Dedifferentiated amniotic fluid mesenchymal stem cell (primary cell): Measurements from ENCODE around the gene MED12.

Experiments
- DNase-seq: peaks from one replicate; pipeline ENCODE4 v3.0.0-alpha.2; 2016; ENCODE audit errors: extremely low spot score

Gene MED12

DNA sequence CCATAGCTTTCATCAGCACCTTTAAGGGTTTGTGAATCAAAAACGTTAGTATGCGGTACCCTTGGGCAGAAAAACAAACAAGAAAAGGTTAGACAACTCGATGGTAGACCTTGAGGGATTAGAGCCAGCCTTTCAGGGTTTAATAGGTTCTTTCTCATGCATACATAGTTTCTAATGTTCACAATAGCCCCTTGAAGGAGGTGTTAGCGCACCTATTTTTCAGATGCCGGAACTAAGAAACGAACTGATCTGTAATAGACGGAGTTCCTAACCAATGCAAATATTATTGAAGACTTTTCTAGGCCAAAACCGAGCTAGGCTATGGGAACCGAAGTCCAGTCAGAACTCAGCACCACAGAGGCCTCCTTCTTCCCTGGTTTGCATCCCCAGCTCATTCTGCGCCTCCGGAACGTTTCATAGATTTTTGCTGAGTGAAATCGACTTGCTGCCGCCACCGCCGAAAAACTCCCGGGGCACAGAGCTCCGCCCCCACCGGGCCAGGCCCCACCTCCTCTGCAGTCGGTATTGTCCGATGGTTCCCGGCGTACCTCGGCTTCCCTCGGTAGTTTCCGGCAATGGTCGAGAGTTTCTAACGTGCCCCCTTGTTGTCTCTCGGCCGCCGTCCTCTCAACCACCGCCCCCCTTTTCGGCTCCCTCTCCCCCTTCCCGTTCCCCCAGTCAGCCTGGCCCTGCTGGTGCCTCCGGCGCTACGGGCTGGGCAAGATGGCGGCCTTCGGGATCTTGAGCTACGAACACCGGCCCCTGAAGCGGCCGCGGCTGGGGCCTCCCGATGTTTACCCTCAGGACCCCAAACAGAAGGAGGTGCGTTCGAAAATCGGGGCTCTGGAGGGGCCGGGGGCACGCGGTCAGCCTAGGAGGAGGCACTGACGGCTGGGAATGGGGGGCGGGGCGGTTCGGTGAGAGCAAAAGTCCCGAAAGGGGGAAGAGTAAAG lies at the start of gene MED12:
MED12 (plus strand) TSS at position 565 of the 953 bp plus-strand sequence; CDS start at position 724, 159 bp downstream.
- peak; percentile 77 for DNase-seq

DNA sequence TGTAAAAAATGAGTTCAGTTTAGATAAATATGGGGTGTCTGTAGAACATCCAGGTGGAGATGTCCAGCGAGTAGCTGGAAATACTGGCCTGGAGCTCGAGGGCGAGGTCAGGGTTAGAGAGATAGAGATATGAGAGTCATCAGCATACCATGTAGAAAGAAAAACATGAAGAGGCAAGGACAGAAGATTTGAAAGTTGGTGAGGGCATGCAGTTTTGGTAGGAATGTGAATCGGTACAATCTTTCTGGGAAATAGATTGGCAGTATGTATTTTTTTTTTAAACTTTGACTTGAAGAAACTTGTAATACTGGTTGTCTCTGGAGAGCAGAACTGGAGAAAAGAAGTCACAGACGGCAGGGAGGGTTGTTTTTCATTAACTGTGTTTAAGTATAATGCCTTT lies 47.9 kb upstream of the MED12 start:
- no peak for DNase-seq

DNA sequence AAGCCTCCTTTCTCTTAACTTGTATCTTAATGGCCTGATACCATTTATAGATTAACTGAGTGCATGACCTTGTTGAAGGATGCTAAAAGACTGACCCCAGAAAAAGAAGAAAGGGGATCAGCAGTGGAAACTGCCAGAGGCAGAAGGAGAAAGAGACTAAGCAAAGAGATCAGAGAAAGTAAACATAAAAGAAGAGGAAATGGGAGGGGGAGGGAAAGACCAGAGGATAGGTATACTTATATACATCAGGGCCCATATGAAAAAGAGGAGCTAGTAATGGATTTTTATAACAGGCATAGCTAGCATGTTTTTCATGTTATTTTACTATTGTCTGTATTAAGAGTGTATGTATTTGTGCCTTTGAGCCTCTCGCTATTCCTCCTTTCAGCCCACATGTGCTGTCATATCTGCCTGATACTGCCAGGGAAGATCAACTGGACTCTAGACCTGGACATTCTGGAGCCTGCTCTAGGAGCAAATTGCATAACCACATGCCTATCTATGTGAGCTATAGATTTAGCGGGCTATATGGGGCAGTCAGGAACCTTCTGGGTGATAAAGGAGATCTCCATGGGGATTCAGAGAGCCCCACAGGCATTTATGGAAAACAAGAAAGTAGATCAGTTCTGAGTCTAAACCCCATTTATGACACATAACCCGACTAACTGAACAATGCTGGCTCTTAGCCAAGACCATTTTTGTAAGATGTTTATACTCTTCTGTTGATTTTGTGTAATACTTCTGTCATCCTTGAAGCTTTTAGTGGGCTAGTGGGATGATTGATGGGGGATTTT lies 36.9 kb upstream of the MED12 start:
- no peak for DNase-seq

DNA sequence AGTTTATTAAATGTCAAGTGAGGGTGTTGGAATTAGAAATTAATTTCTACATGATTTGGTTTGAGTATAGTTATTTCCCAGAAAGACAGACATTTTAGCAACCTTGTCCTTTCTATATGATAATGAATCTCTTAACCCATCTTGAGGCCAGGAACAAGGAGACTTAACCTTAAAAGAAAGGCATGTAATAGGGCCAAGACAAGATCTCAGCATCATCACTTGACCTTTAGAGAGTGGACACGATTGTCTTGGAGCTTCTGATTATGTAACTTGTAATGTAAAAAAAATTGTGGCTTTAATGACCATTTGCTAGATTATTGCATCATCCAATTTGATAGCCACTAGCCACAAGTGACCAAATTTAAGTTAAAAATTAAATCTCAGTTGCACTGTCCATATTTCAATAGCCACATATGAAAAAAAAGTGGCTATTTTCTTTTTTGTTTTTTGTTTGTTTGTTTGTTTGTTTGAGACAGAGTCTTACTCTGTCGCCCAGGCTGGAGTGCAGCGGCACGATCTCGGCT lies 36.2 kb upstream of the MED12 start:
- DNase-seq = no peak

DNA sequence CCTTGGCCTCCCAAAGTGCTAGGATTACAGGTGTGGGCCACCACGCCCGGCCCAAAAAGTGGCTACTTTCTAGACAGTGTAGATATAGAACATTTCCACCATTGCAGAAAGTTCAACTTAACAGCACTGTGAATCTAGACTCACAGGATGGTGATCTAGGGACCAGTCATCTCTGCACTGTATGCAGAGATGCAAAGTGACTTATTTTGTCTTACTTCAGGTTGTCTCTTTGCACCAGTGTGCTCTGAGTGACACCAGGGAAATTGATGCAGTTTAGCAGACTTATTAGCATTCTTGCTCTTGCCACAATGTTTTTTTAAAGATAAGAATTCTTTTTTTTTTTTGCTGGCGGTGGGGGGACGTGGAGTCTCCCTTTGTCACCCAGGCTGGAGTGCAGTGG lies 35.6 kb upstream of the MED12 start:
- no peak for DNase-seq

GRCh38 chrX:71085900-71086299 lies 32.5 kb upstream of the MED12 start:
- DNase-seq = no peak

DNA sequence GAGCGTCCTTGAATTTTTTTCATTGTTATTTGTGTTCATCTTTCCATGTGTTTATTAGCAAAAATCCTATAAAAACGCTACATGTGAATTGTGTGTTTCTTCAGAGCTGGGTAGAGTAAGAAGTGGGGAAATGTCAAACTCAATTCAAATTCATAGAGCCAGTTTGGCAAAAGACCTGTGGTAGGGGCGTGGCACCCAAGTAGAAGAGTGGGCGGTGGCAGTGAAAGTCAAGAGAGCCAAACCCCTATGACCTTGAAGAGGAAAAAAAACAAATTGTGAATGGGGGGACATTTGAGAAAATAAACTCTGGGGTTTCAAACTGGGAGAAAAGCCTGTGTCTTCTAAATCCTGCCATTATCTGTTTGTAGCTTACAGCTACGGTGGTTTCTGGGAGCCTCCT lies 27.1 kb upstream of the MED12 start:
- DNase-seq = no peak

GRCh38 chrX:71095033-71095432 lies 23.4 kb upstream of the MED12 start:
- no peak for DNase-seq

DNA sequence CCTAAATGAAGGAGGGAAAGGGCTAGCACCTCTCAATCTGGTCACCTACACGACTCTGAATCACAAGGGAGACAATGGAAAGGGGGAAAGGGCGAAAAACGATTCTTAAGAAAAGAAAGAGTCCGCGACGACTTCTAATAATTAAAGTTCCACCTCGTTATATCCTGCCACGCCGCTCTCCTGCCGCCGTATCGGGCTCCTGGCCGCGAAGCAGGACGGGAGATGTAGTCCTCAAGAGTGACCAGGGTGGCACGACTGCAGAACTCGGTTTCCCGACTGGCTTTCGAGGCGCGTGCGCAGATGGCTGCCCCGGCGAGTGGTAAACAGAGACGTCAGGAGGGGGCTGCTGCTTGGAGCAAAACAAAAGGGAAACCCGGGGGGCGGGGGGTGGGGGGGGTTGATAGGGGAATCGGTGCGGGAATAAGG lies 22.8 kb upstream of the MED12 start, which contains the start of gene FOXO4:
FOXO4 (plus strand) TSS at position 297 of the 426 bp plus-strand sequence. CDS start 678 bp downstream, outside the sequence.
- peak; percentile 72 for DNase-seq

DNA sequence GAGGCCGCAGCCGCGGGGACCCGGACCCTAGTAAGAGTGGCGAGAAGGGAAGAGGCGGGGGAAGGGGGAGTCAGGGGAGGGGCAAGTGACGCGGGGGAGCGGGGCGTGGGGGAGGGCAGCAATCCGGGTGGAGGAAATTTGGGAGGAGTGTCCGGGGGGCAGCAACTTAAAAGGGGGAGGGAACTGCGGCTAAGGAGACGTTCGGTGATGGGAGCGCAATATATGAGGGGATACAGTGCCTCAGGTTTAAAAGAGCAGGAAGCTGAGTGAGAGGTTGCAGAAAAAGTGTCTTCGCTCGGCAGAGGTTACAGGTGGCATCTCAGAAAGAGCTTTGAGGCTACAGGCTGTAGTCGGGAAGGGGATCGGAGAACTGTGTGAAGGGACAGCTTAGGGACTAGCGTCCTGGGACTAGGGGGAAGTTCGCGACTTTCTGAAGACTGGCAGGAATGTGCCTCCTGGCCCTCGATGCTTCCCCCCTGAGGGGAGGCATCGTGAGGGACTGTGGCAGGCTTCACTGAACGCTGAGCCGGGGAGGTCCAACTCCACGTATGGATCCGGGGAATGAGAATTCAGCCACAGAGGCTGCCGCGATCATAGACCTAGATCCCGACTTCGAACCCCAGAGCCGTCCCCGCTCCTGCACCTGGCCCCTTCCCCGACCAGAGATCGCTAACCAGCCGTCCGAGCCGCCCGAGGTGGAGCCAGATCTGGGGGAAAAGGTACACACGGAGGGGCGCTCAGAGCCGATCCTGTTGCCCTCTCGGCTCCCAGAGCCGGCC lies 22.2 kb upstream of the MED12 start:
- DNase-seq = no peak

- no peak for DNase-seq
Measured at GRCh38 chrX:71096760-71097032, 21.7 kb upstream of the MED12 start.

DNA sequence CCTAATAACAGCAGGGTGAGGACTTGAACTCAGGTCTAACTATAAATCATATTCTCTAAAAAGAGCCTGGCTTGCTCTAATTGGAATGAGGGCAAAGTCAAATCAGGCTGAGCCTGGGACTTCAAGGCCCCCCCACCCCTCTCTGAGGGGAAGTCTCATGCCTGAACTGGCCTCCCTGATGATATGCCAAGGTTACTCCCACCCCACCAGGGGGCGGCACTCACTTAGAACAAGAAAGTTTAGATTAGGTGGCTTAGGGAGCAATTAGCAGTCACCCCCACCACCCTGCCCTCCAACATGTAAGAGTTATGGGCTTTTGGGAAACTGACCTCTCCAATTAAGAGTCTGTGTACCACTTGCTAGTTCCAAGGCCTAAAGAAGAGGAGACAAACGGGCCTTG lies 20.1 kb upstream of the MED12 start:
- DNase-seq = no peak

DNA sequence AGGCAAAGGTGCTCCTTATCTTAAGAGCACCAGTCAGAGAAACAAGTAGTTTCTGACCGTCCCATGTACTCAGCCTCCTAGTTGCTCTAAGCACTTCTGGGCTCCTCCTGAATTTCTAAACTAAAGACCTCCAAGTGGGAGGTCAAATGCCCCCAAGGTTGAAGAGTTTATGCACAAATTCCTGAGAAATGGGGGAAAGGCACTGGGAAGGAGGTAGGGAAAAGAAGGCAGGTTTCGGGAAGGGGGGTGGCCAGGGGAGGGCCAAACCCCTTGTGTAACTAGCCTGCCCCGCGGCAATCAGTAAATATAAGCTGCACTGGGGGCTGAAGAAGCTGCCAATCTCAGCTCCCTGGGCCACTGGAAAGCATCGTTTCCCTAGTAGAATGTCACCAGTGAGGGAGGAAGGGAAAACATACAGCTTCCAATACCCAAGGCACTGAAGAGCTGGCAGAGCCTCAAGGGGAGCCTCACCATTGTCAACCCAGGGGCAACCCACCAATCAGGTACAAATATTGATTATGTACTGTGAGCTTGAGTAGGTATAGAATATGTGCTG lies 19.4 kb upstream of the MED12 start:
- DNase-seq = no peak

DNA sequence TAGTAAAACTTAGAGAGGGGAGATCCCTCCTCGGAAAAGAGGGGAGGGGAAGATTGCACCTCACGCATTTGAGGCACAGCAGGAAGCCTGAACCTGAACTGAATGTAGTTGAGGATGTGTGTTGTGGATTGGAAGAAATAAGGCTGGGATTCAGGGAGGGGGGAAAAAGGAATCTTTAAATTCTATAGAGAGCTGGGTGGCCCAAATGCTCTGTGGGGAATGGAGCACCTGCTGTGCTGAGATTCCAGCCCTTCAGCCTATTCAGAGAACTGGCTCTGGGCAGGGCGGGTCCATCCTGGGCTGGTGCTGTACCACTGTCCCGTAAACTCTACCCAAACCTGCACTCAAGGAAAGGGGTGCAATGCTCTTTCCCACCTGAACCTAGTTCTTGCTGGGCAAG lies 18.7 kb upstream of the MED12 start:
- no peak for DNase-seq

DNA sequence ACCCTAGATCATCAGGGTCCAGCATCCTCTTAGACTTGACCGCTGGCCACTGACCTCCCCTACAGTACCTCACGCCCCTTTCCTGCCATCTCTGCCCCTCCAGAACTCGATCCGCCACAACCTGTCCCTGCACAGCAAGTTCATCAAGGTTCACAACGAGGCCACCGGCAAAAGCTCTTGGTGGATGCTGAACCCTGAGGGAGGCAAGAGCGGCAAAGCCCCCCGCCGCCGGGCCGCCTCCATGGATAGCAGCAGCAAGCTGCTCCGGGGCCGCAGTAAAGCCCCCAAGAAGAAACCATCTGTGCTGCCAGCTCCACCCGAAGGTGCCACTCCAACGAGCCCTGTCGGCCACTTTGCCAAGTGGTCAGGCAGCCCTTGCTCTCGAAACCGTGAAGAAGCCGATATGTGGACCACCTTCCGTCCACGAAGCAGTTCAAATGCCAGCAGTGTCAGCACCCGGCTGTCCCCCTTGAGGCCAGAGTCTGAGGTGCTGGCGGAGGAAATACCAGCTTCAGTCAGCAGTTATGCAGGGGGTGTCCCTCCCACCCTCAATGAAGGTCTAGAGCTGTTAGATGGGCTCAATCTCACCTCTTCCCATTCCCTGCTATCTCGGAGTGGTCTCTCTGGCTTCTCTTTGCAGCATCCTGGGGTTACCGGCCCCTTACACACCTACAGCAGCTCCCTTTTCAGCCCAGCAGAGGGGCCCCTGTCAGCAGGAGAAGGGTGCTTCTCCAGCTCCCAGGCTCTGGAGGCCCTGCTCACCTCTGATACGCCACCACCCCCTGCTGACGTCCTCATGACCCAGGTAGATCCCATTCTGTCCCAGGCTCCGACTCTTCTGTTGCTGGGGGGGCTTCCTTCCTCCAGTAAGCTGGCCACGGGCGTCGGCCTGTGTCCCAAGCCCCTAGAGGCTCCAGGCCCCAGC lies 17.6 kb upstream of the MED12 start:
- DNase-seq = no peak

- no peak for DNase-seq
Measured at GRCh38 chrX:71102292-71102691, 16.1 kb upstream of the MED12 start.

GRCh38 chrX:71103110-71103983 lies 15.0 kb upstream of the MED12 start:
- no peak for DNase-seq

GRCh38 chrX:71105628-71106027 lies 12.8 kb upstream of the MED12 start:
- no peak for DNase-seq

GRCh38 chrX:71106427-71106826 lies 12.0 kb upstream of the MED12 start, which contains the start of gene CXorf65:
Gene CXorf65 (minus strand): TSS chrX:71106740. CDS start chrX:71106556, 184 bp downstream.
- no peak for DNase-seq
